NCI-H1417 treated with DMSO at 0.1 percent for 48 hours (cell line): ENCODE measurements around the gene BSND.

Experiments
- DNase-seq: peaks from one replicate; lab custom pipeline; 2025; lab: John Stamatoyannopoulos, UW

Gene BSND

DNA sequence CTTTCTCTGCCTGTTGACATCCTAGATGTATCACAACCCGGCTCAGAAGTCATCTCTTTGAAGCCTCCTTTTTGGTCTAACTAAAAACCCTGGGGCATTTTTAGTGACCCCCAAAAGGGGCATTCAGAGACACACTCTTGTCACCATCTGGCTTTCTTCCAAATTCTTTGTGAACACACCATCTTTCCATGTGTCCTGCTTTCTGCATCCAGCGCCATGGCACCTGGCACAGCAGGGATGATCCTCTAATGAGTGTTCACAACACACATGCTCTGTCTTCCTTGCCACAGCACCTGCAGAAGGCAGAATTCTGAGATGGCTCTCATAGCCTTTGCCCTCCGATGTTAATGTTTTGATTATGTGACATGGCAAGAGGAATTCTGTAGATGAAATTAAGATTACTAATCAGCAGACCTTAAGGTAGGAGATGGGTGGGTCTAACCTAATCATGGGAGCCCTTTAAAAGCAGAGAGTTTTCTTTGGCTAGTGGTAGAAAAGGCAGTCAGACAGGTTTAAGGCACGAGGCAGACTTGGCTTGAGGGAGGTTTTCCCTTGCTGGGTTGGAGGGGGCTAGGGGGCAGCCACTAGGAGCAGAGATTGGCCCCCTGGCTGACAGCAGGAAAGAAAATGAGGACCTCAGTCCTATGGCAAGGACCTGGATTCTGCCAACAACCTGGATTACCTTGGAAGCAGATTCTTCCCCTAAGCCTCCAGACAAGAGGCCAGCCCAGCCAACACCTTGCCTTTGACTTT, 23.2 kb upstream of the BSND start:
- DNase-seq: peak; percentile 46

DNA sequence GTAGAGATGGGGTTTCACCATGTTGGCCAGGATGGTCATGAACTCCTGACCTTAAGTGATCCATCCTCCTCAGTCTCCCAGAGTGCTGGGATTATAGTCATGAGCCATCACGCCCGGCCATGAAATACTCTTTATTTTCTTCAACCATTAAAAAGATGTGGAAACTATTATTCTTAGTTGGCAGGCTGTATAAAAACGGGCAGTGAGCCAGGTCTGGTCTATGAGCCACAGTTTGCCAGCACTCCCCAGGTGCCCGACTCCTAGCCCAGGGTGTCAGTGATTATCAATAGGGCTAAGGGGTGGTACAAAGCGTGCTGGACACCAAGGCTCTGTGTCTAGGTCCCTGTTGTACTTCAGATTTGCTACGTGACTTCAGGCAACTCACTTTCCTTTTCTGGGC, 22.0 kb upstream of the BSND start:
- no peak for DNase-seq

GRCh38 chr1:54977533-54978297, 21.0 kb upstream of the BSND start:
- DNase-seq: no peak

GRCh38 chr1:54978528-54979326, 20.0 kb upstream of the BSND start:
- DNase-seq: no peak

DNA sequence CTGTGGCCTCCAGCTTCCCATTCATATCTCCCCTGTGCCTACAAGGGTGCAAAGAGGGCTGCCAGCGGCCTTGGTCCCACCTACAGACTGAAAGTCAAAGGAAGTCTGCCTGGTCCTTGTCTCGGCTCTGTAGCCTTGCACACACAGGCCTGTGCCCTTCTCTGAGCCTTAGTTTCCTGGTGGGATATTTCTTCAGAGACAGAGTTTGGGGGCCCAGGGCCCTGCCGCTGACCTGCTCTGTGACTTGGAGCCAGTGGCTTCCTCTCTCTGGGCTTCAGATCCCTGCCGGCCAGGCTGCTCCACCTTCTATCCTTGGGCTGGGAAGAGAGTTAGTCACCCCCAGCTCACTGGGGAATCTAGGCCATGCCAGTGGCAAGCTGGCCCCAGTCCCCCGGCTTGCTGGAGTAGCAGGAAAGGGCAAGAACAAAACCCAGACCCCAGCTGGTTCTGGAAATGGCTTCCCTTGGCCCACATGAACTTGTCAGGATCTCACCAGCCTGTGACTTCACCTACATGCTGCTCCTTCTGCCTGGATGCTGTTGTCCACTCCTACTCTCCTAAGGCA, 19.3 kb upstream of the BSND start:
- no peak for DNase-seq

DNA sequence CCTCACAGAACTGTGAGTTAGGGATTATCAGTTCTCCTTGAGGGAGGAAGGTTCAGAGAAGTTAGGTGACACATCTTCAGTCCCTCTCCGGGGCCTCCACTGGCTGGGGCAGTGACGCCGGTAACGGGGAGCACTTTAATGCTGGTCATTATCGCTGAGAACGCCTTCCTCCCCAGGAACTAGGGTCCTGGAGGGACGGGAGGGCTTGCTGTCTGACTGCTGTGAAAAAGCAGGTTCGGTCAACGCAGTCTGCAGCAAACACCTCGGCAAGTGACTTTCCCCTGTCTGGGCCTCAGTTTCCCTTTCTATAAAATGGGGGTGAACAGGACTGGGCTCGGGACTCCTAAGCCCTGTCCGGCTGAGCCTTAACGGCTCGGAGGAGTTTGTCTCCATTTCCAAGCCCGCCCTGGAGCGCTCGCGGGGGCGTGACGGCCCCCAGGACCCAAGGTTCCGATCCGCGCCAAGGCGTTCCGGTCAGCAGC, 18.6 kb upstream of the BSND start:
- DNase-seq: no peak

DNA sequence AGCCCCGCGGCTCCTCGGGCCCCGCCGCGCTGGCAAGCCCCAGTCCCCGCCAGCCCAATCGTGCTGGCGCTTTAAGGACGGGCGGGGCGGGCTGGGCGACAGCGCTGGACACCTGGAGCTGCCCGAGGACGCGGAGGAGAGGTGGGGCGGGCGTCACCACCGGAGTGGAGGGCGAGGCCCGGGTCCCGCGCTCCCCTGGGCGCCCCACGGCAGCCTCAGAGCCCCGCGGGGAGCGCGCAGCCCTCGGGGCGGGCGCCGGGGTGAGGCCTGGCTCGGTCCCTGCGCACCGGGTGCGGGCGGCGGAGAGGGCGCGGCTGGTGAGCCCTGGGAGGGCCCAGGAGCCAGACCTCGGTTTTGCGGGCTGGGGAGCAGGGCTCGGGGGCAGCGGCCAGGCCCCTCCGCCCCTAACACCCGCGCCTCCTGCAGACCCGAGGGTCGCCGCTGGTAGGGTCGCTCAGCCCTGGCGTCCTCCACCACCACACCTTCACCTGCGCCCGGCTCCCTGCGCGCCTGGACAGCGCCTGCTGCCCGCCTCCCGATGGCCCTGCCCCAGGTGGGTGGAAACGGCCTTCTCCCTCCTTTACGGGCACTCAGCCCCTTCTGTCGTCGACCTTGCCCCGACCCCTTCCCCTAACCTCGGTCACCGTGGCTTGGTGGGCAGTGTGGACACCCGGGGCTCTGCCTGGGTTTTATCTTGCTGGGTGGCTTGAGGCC, 18.0 kb upstream of the BSND start, which contains the start of gene TMEM61:
Gene TMEM61, plus strand, starts transcription at position 101 of the 714 bp plus-strand sequence. Its CDS starts 438 bp downstream, at position 539.
- DNase-seq: no peak

DNA sequence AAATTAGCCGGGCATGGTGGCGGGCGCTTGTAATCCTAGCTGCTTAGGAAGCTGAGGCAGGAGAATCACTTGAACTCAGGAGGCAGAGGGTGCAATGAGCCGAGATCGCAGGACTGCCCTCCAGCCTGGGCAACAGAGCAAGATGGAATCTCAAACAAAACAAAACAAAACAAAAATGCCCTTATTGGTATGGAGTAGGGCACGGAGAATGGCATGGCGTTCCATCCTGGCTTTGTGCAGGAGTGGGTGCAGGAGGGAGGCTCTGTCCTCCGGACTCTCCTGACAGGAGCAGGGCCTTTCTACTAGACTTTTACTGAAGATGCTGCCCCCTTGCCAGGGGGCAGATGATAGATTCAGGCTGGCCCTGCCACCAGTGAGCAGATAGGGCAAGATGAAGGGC, 17.3 kb upstream of the BSND start:
- DNase-seq: no peak

- peak; percentile 52 for DNase-seq
Measured at GRCh38 chr1:54982739-54983138, 16.0 kb upstream of the BSND start.

GRCh38 chr1:54984131-54984842, 14.4 kb upstream of the BSND start:
- DNase-seq: no peak

- no peak for DNase-seq
Measured at GRCh38 chr1:54985556-54985955, 13.2 kb upstream of the BSND start.

- no peak for DNase-seq
Measured at GRCh38 chr1:54986025-54986424, 12.7 kb upstream of the BSND start.

DNA sequence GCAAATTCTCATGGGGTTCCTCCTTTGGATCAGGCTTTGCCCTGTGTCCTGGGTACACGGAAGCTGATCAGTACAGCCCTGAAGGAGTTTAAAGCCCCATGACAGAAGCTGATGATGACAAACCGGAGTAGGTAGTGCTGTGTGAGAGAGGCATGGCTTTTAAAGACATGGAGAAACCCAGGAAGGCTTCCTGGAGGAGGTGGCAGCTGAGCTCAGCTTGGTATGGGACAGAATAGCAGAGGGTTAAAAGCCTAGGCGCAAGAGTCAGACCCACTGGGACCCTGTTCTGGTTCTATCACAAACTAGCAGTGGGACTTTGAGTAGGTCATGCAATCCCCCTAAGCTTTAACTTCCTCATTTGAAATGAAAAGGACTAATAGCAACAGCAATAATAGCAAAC, 12.2 kb upstream of the BSND start:
- no peak for DNase-seq

DNA sequence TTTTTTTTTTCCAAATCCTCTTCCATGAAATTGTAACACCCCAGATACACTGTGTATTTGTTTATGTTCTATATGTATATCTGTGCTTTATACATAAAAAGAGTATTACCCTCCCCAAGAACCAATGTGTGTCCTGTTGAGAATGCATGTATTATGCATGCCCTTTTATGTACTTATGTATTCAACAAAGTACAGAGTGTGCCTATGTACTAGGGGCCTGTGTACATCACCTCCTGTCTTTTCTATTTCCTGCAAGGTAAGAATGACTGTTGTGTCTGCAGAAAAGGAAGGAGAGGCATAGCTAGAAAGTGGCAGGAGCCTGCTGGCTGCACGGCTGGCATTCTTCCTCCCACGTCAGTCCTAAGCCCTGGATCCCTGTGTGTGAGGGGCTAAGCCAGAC, 11.3 kb upstream of the BSND start:
- no peak for DNase-seq

DNA sequence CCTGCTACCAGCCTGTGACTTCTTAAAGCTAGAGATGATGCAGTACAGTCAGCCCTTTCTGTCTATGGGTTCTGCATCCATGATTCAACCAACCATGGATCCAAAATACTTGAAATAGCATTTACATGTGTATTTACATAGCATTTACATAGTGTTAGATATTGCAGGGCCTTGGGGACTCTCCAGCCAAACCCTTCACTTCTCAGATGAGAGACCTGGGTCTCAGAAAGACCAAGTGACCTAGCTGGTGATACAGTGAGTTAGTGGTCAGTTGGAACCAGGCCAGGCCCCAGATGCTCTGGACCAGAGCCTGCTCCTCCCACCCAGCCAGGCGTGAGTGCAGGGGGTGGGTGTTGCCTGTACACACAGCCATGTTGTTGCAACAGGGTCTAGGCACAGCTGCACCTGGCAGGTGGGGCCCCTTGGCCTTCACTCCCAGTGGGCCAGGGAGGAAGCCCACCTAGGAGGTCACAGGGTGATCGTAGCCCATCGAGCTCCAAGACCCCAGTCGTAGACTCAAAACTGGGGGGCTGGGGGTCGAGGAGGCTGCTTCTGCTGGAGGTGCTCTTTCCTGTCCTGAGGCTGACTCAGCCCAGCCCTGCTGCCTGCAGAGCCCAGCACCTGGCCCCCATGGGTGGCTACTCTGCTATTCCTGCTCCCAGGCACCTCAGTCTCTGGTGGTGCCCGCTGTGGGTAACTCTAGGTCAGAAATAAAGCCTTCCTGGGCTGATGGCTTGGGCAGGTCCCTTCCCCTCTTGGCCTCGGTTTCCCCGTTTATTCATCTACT, 10.6 kb upstream of the BSND start:
- no peak for DNase-seq

DNA sequence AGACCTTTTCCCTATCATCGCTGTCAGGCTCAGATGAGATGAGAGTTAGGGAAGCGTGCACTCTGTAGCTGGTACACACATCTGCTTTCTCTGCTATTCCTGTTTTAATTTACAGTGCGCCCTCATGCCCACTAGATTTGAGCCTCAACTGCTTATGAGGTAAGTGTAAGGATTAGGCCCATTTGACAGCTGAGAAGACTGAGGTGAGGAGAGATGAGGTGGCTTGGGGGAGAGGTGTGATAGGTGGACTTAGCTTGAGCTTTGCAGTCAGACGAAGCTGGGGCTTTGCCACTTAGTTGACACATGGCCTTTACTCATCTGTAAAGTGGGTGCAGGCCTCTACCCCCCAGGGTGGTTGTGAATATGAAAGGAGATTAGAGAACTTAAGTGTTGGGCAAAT, 9.8 kb upstream of the BSND start:
- no peak for DNase-seq

DNA sequence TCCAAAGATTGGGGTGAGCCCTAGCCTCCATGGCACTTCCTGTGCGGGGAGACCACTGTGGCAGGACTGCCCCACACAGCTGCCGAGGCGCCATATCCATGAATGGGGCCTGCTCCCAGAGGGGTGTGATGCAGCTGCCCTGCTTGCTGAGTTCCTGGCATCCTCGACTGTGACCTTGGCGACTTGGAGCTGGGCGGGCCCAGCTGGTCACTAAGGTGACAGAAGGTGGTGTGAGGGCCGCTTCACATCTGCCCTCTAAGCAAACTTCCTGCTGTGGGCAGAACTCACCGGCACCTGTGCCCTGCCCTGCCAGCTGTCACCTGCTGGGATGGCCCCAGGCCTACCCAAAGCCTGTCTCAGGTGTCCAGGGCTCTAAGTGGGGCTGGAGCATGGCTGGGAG, 9.3 kb upstream of the BSND start:
- DNase-seq: peak; percentile 53

GRCh38 chr1:54989968-54990810, 8.5 kb upstream of the BSND start:
- DNase-seq: no peak

GRCh38 chr1:54990916-54991315, 7.8 kb upstream of the BSND start:
- no peak for DNase-seq
